Measurements from ENCODE around the gene SETDB2. TPM values are rescaled to one million over a fixed set of nuclear protein-coding genes. Genes with fewer than 3 reads are reported as not detected.

SETDB2 gene
- total and polyA plus RNA-seq, 10 of the 15 experiments (the other 5 are each of a cell fraction or from before 2014, with no cell fraction given) = 1.2 to 10.0 (median 7.4) TPM

GRCh38 chr13:49443704-49444523 lies at the start of gene SETDB2, which contains the start of gene CAB39L (continued):
- TF ChIP-seq MLLT1 (IDR thresholded peaks at IDR 0.05) = peak; percentile 65
- peak; percentile 76 for TF ChIP-seq PBX3 (IDR thresholded peaks at IDR 0.05; ENCODE audit: insufficient replicate concordance, low read depth, low read length)
- no peak for TF ChIP-seq RB1 (IDR thresholded peaks at IDR 0.05; ENCODE audit: borderline replicate concordance)
- no peak for TF ChIP-seq SKIL (IDR thresholded peaks at IDR 0.05; ENCODE audit: low read depth, poor library complexity, severe bottlenecking)
- TF ChIP-seq RCOR1 (conservative IDR thresholded peaks at IDR 0.05; ENCODE audit: low read depth, low read length) = peak; percentile 95
- TF ChIP-seq SPI1 (IDR thresholded peaks at IDR 0.05; ENCODE audit: borderline replicate concordance, insufficient read depth, low read depth, low read length) = 0 out of 2 replicates have a peak, but pooled peaks have one; percentile 10
- TF ChIP-seq RELA (IDR thresholded peaks at IDR 0.05; ENCODE audit: borderline replicate concordance, partially characterized antibody) = peak; percentile 83
- no peak for TF ChIP-seq WRNIP1 (IDR thresholded peaks at IDR 0.05; ENCODE audit: borderline replicate concordance, low read depth, low read length)
- TF ChIP-seq ATF3 (IDR thresholded peaks at IDR 0.05; ENCODE audit: borderline replicate concordance, extremely low read depth, low read depth, low read length) = no peak
- no peak for TF ChIP-seq HSF1 (IDR thresholded peaks at IDR 0.05; ENCODE audit: low read depth, low read length)
- no peak for TF ChIP-seq CHD1 (IDR thresholded peaks at IDR 0.05; ENCODE audit: low read depth, low read length)
- TF ChIP-seq CREM (IDR thresholded peaks at IDR 0.05; ENCODE audit: low read depth) = peak; percentile 90
- TF ChIP-seq TCF7 (IDR thresholded peaks at IDR 0.05; ENCODE audit: borderline replicate concordance) = no peak
- TF ChIP-seq EGR1 (IDR thresholded peaks at IDR 0.05; ENCODE audit: borderline replicate concordance in 1 of 2, low read depth in 2 of 2, low read length in 2 of 2) = no peak
- TF ChIP-seq SMAD5 (IDR thresholded peaks at IDR 0.05; ENCODE audit: low read depth) = peak; percentile 59; the same call in 1 of the 2 replicates
- TF ChIP-seq BCLAF1 (IDR thresholded peaks at IDR 0.05) = no peak
- peak; percentile 14; the same call in 1 of the 2 replicates for TF ChIP-seq SREBF1 (IDR thresholded peaks at IDR 0.05; ENCODE audit: low read length)
- no peak for TF ChIP-seq MEF2A (IDR thresholded peaks at IDR 0.05; ENCODE audit: insufficient read depth, low read depth, low read length)

All from GM12878 (cell line).